ENCODE results near the gene TSFM.

Gene TSFM

GRCh38 chr12:57735952-57736740 lies 46.4 kb upstream of the TSFM start:
- H3K4me2 ChIP-seq (ENCODE audit: low read length): no peak overlapping the region
- H2AFZ ChIP-seq (ENCODE audit: low read depth, low read length): no peak overlapping the region
- H3K27ac ChIP-seq (ENCODE audit: low read length): no peak overlapping the region
- no peaks in the 10 kb centered on the region for H4K20me1 ChIP-seq (ENCODE audit: insufficient read depth, low read length)
- H3K36me3 ChIP-seq (replicated peaks; ENCODE audit: low read depth, low read length): peaks cover 3% of the 10 kb centered on the region
- H3K4me3 ChIP-seq (ENCODE audit: low read length): no peak overlapping the region
- no peaks in the 10 kb centered on the region for H3K9me3 ChIP-seq (ENCODE audit: insufficient read depth, low read length)
- peaks cover 6% of the 10 kb centered on the region for H3K4me1 ChIP-seq (ENCODE audit: low read length)
- 0 out of 2 replicates have a peak, but pooled peaks cover 5% of the 10 kb centered on the region for H3K79me2 ChIP-seq (ENCODE audit: low read length)
- no peaks in the 10 kb centered on the region for H3K27me3 ChIP-seq (ENCODE audit: low read depth, low read length)
- no peak overlapping the region for H3K9ac ChIP-seq (ENCODE audit: low read length)
- no peak for TF ChIP-seq EZH2phosphoT487 (IDR thresholded peaks at IDR 0.05; ENCODE audit: low read depth)
- TF ChIP-seq CTCF (IDR thresholded peaks at IDR 0.05; ENCODE audit: low read depth, low read length): no peak

GRCh38 chr12:57736741-57737466 lies 45.7 kb upstream of the TSFM start:
- Histone ChIP-seq H3K4me3 (ENCODE audit: low read length) (no peak overlapping the region), H3K27me3 (ENCODE audit: low read depth, low read length) (no peaks in the 10 kb centered on the region), H3K79me2 (ENCODE audit: low read length) (peaks cover 13% of the 10 kb centered on the region; the same call in 1 of the 2 replicates), H2AFZ (ENCODE audit: low read depth, low read length) (no peak overlapping the region), H3K4me1 (ENCODE audit: low read length) (peaks cover 10% of the 10 kb centered on the region), H3K4me2 (ENCODE audit: low read length) (no peak overlapping the region), H3K9ac (ENCODE audit: low read length) (no peak overlapping the region), H4K20me1 (ENCODE audit: insufficient read depth, low read length) (no peaks in the 10 kb centered on the region), H3K36me3 (replicated peaks; ENCODE audit: low read depth, low read length) (no peaks in the 10 kb centered on the region), H3K9me3 (ENCODE audit: insufficient read depth, low read length) (no peaks in the 10 kb centered on the region), H3K27ac (ENCODE audit: low read length) (no peak overlapping the region)
- no peak for TF ChIP-seq EZH2phosphoT487 (IDR thresholded peaks at IDR 0.05; ENCODE audit: low read depth)
- no peak for TF ChIP-seq CTCF (IDR thresholded peaks at IDR 0.05; ENCODE audit: low read depth, low read length)

- Histone ChIP-seq H2AFZ (ENCODE audit: low read depth, low read length) (no peak overlapping the region), H3K27me3 (ENCODE audit: low read depth, low read length) (no peaks in the 10 kb centered on the region), H3K9ac (ENCODE audit: low read length) (no peak overlapping the region), H3K79me2 (ENCODE audit: low read length) (peaks cover 13% of the 10 kb centered on the region; the same call in 1 of the 2 replicates), H3K4me1 (ENCODE audit: low read length) (peaks cover 15% of the 10 kb centered on the region), H3K36me3 (replicated peaks; ENCODE audit: low read depth, low read length) (no peaks in the 10 kb centered on the region), H3K4me2 (ENCODE audit: low read length) (no peak overlapping the region), H3K27ac (ENCODE audit: low read length) (no peak overlapping the region), H3K4me3 (ENCODE audit: low read length) (no peak overlapping the region), H4K20me1 (ENCODE audit: insufficient read depth, low read length) (no peaks in the 10 kb centered on the region), H3K9me3 (ENCODE audit: insufficient read depth, low read length) (no peaks in the 10 kb centered on the region)
- TF ChIP-seq EZH2phosphoT487 (IDR thresholded peaks at IDR 0.05; ENCODE audit: low read depth): no peak
- TF ChIP-seq CTCF (IDR thresholded peaks at IDR 0.05; ENCODE audit: low read depth, low read length): no peak
Observed at GRCh38 chr12:57737467-57738460, 44.8 kb upstream of the TSFM start.

Data from OCI-LY3 (cell line).